ENCODE data around the gene MRPL40.
"Not testable (repeated sequence)": the region's sequence is repeated elsewhere in the genome, so short reads cannot be mapped to it uniquely, and the experiment has no call there.

Gene MRPL40

DNA sequence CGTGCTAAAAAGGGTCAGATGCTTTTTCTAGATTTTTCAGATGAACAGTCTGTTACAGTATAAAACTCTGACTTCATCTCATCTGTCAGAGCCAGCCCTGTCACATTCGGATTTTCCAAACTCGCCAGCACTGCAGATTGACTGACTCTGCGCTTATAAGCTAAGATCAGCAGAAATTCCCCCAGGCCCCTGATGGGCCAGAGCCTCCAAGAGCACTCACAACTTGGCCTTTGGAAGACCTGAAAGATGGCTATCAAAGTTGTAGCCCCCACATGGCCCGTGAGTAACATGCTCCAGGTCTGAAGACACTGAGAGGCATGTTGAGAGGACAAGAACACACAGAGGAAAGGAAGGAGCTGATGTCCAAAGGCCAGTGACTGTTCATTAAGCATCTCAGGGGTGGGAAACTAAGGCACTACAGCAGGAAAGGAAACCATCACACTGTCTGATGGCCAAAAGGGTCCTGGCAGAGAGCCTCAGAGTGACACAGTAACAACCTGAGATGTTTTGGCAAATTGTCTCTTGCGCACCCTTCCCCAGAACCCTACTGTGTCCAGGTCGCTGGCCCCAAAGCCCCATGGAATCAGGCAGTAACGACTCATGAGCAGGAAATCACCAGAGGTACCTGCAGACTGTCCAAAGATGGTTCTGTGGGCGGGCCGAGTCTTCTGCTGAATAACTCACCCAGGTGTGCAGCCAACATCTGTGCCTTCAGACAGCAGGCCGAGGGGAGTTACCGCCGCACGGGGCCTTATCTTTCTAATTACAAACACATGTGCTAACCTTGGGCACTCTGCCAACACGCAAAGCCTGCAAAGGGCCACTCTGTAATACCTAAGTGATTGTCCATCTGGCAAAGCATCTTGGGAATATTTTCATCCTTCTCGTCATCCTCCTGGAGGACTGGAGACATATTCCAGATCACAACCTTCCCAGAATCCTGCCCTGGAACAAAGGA, 24.4 kb upstream of the MRPL40 start:
- DNase-seq, result peak; percentile 81

DNA sequence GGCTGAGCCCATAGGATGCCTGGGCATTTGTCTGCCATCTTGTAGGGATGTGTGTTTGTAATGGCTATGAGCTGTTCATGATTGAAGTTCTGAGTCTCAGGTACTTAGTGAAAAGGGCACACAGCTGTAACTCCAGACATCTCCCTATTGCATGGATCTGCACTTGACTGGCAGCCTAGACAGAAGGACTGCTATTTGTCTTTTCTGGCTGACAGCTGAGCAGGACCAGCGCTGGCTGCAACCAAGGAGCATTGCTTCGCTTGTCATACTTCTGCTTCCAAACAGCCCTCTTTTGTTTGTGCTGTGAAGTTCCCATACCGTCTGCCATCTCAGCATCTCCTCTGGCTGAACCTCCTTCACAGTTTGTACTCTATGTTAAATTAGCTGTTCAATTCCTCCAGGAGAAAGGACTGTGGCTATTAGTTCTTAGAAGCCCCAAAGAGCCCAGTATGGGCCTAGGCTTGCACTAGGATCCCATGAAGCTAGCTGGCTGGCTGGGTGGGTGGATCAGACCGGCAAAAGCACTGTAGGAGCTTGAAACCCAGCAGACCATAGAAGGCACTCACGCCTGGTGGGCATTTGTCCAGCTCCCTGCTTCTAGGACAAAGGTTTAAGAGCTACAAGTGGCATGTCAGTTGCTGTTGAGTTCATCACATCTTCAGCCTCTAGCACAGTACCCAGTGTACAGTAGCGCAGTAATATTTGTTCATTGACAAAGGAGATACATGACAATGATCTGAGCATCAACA, 21.2 kb upstream of the MRPL40 start:
- DNase-seq, result no peak

DNA sequence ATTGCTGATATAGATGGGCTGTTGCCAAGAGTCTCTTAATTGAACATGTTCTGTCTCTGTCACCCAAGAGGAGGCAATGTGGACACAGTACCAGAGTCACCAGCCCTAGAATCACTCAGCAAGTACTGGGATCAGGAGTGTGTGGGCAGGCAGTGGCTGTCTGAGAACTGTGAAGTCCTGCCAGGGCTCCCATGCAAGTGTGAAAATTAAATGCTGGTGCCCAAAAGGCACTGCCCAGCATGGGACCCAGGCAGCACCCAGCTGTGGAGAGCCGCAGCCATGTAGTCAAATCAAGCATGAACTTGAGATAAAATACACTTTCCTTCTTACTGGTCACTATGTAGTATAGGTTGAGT, 20.7 kb upstream of the MRPL40 start:
- no peak for DNase-seq

GRCh38 chr22:19412478-19412877, 19.9 kb upstream of the MRPL40 start:
- DNase-seq, result no peak

DNA sequence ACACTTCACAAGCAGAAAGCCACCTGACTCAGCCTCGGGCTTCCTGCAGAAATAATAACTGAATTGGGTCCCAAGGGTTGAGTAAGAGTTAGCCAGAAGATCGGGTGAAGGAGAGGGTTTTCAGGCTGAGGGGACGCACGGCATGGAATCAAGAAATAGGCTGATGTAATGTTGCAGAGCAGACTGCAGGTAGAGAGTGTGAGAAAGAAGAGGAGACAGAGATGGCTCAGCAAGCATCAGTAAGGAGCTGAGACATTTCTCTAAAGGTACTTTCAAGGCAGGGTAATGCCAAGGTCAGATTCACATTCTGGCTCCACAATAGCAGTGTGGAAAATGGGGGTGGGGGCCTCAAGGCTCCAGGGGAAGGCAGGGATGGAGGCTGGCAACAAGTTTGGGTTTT, 19.4 kb upstream of the MRPL40 start:
- no peak for DNase-seq

DNA sequence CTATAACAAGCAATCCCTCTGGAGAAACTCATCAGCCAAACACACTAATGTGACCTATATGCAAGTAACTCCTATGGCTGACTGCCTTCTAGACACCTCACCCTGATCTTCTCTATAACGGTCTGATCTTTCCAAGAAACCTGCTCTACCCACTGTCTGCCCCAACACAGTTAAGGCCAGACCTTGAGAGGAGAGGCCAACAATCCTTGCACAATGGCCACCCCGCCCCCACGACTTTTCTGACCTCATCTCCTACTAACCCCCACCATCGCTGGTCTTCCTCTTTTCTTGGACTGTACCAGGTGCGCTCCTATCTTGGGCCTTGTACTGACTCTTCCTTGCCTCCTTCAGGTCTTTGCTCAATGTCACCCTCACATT, 13.3 kb upstream of the MRPL40 start:
- DNase-seq, result peak; percentile 92

DNA sequence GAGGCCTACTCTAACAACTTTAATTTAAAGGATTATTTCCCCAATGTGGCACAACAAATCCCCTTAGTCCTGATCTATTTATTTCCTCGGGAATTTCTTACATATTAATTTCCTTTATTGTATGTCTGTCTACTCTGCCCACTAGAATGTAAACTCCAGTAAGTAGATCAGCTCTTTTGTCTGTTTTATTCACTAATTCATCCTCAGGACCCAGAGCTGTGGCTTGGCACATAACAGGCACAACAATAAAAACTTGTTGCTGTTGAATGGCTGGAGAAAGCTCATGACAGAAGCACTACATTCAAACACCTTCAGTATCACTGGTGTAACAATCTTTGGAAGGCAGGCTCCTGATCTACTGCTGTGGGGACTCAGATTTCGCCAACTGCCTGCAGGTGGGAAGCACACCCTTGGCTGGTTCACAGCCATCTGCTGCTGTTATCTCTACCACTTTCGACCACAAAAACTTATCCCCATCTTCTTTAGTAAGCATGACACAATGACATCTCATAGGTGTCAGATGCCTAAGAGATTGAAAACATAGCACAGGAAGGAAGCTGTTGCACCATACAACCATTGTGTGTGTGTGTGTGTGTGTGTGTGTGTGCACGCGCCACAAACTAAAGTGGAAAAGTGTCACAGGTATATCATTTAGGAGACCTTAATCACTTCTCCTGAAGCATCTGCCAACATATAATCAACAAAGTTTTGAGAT, 12.7 kb upstream of the MRPL40 start:
- DNase-seq, result peak; percentile 95

DNA sequence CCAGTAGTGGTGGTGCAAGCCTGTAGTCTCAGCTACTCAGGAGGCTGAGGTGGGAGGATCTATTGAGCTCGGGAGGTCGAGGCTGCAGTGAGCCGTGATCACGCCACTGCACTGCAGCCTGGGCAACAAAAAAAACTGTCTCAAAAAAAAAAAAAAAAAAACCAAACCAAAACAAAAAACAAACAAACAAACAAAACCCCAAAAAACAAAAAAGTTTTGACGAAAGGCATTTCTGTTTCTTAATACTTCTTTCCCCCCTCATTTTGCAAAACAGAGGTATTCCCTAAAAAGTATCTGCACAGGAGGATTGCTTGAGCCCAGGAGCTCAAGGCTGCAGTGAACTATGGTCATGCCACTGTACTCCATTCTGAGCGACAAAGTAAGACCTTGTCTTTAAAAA, 12.0 kb upstream of the MRPL40 start:
- DNase-seq, result no peak

DNA sequence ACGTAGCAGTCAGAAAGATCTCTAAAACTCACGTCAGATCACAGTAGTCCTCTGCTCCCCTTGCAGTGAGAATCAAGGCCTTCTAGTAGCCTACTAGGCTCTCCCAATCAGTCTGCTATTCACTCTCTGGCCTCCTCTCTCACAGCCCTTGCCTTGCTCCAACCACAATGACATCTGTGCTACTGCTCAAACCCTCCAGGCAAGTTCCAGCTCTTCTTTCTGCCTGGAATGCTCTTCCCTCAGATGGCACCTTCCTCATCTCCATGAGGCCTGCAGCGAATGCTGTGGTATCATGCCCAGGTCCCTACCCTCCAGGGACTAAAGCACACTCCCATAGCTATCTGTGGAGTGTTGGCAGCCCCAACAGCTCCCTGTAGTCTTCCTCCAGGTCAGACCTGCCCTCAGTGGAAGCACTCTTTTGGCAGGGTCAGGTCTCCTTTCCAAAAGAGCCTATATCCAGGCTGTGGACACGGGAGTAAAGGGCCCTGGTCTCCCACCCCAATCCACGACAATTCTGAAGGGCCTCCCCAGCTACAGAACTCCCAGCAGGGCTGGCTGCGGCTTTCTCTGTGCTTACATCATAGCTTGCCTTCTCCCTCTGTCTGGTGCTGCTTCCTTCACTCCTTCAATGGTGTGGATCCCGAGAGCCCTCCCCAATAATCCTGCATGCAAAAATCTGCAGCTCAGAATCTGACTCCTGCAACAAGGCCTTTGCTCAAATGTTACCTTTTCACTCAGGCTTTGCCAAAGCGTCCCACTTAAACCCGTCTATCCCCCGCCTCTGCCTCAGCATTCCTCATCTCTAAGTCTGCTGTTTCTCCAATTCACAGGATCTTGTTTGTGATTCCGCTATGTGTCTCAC, 9.7 kb upstream of the MRPL40 start:
- DNase-seq, result no peak

DNA sequence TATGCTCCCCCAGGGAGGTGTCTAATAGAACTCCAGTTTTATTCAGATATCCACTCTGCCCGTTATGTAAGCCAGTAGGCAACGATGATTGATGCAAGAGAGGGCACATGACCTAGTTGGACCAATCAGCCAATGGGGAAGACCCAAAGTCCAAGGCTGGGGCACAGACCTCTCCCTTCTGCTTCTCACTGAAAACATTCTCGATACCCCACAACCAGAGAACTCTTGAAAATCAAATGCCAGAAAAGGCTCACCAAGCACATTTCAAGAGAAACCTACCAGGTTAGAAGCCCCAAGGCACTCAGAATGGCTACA, 8.2 kb upstream of the MRPL40 start:
- DNase-seq, result no peak

- peak; percentile 91 for DNase-seq
Measured at GRCh38 chr22:19429950-19430889, 2.1 kb upstream of the MRPL40 start.

- peak; percentile 68 for DNase-seq
Measured at GRCh38 chr22:19430890-19431541, 1.3 kb upstream of the MRPL40 start.

GRCh38 chr22:19431649-19432132, 654 bp upstream of the MRPL40 start, which contains the start of gene HIRA:
Gene HIRA, minus strand, starts transcription at chr22:19431733. Its CDS starts 257 bp downstream, at chr22:19431476.
- peak; percentile 79 for DNase-seq

- DNase-seq, result no peak
Measured at GRCh38 chr22:19434401-19434800, 2.1 kb downstream of the MRPL40 start.

GRCh38 chr22:19434829-19435580, 2.7 kb downstream of the MRPL40 start:
- DNase-seq, result no peak

DNA sequence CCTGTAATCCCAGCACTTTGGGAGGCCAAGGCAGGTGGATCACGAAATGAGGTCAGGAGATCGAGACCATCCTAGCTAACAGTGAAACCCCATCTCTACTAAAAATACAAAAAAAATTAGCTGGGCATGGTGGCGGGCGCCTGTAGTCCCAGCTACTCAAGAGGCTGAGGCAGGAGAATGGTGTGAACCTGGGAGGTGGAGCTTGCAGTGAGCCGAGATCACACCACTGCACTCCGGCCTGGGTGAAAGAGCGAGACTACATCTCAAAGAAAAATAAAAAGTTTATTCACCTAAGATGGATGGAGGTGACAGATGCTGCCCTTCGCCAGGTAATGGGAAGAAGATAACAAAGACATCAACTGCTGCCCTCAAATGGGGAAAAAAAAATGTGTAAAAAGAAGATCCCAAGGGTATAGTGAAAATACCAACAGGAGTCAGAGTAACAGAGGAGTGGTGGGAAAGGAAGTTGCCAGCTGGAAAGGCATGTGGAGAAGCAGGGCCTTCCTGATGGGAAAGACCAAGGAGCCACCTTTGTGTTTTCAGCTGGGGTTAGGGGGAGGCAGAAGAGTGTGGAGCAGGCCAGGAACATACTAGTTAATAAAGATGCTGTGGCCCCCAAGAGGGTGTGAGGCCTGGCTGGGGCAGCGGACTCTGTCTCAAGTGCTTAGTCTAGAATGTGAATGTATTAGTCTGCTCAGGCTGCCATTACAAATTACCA, 4.3 kb downstream of the MRPL40 start:
- DNase-seq, result not testable (repeated sequence)

- DNase-seq, result no peak
Measured at GRCh38 chr22:19438298-19438697, 6.0 kb downstream of the MRPL40 start.

GRCh38 chr22:19440411-19441195, 8.3 kb downstream of the MRPL40 start:
- no peak for DNase-seq
